Adrenal gland (tissue), 5 donors: ENCODE measurements around the gene MYNN.

ENCODE experiments used
- CTCF ChIP-seq, 6 experiments: fragments of 450-650 bp in 4 of 6; fragments of 200-600 bp in 2 of 6; sonication (generic) in 1 of 6; IDR thresholded peaks; 1 replicate in 5 of 6; 2 replicates in 1 of 6; pipeline versions ENCODE4 v1.5.1 to v1.8.0; 2016 to 2021; ENCODE audit warnings: antibody characterized with exemption in 6 of 6, mild to moderate bottlenecking in 2 of 6, moderate library complexity in 1 of 6
- POLR2A ChIP-seq, 2 donors: fragments of 450-650 bp; IDR thresholded peaks; one replicate each; pipeline ENCODE4 v1.6.1; 2017; ENCODE audit warnings: antibody characterized with exemption in 2 of 2, mild to moderate bottlenecking in 2 of 2, moderate library complexity in 1 of 2
- donor health status: DM: no; HTN: no; CAD: no.

GRCh38 chr3:169750665-169751064, 22.5 kb upstream of the MYNN start:
- TF ChIP-seq CTCF (IDR thresholded peaks at IDR 0.05) (no peak), POLR2A (IDR thresholded peaks at IDR 0.05) (no peak)
